Islet of Langerhans (tissue), 1 donor: ENCODE results near the gene GPNMB.

Experiments
- FAIRE-seq: peaks from one replicate; lab custom pipeline; 2011; peaks lifted over from hg19 to GRCh38; lab: Jason Lieb, UNC

Gene GPNMB

DNA sequence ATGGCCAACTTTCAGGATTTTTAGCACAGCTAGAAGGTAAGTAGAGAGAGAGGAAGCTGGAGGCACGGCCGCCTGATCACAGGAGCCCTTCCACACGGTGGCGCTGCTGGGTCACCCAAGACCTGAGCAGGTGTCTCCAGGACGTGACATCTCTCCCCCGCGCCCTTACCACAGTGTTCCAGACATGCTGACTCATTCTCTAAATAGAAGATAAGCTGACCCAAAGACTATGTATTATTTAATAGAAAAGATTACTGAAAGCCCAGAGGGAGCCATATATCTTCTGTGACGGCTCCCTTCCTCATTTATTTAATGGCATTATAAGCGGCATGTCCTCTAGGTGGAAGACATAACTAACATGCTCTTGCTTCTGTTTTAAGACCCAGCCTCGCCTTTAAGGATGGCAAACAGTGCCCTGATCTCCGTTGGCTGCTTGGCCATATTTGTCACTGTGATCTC, 26.6 kb downstream of the GPNMB start:
- FAIRE-seq = peak; percentile 79

DNA sequence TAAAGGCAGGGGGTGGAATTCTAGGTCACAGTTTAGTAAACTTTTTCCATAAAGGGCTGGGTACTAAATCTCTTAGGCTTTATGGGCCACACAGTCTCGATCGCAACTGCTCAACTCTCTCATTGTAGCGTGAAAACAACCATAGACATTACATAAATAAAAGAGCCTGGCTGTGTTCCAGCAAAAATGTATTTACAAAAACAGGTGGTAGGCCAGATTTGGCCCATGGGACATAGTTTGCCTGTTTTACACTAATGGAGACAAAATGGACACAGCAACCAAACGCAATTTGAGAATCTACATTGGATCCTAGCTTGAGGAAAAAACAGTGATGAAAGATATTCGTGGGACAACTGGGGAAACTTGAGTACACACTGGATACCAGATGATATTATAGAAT, 29.3 kb downstream of the GPNMB start:
- no peak for FAIRE-seq

DNA sequence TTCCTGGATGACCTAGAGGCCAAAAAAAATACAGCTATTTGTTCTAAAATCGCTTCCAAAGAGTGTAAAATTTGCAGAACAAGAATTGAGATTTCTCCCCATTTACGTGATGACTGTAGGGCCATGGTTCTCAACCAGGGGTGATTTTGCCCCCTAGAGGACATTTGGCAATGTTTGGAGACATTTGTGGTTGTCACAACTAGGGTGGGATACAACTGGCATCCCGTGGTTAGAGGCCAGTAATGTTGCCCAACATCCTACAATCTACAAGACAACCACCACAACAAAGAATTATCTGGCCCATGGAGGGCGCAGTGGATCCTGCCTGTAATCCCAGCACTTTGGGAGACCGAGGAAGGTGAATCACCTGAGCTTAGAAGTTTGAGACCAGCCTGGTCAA, 29.8 kb downstream of the GPNMB start:
- FAIRE-seq = no peak

DNA sequence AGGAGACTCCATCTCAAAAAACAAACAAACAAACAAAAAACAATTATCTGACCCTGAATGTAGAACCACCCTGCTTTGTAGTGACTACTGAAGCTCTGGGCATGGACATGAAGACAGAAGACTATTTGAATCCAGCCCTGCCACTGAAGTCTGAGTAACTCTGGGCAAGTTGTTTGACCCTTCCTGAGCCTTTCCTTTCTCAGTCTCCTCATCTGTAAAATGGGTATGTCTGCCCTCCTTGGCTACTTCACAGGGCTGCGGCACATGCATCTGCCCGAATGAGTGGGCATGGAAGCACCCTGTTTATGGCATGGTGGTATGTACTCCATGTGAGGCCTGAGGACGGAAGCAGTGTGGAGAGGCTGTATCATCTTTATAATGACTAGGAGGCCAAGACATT, 30.4 kb downstream of the GPNMB start:
- FAIRE-seq = no peak

DNA sequence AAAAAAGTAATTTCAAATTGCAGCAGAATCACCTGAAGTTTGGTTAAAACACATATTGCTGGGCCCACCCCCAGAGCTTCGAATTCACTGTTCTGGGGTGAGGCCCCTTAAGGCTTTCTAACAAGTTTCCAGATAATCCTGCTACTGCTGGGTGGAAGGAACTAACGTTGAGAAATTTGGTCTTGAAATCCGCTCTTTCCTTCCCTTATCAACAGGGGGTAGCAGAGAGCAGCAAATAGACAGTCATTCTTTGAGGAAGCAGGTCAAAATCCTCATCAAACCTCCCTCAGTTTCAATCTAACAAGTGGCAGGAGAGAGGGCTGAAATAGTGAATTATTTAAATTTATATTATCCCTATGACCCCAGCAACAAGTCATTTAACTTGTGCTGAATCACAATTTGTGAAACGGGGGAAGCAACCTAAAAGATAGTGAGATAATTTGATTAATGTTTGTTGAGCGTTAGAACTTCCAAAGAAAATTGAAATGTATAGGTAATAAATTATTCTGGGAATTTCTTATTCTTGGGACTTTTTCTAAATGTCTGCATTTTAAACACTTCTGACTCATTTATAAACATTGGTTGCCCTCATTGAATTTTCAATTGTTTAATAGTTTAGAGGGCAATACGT, 30.9 kb downstream of the GPNMB start:
- FAIRE-seq = peak; percentile 91

DNA sequence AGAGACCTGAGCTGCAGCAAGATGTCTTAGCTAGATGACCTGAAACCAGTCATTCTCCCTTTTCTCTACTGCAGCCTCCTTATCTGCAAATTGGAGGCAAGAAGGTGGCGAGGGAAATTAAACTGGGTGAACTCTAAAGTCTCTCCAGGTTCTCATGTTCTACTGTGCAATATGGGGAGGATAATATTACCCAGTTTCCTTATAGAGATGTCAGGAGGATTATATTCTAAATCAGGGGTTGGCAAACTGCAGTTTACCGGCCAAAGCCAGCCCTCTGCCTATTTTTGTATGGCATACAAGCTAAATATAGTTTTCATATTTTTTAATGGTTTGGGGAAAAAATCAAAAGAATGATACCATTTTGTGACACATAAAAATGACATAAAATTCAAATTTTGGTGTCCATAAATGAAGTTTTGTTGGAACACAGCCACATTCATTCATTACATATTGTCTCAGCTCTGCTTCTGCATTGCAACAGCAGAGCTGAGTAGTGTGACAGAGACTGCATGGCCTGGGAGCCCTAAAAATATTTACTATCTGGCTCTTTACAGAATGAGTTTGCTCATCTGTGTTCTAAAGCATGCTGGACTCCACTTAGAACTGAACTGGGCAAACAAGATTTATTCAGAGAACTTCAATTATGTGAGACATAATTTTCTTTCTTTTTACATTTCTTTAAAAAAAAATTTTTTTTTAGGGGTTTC, 33.4 kb downstream of the GPNMB start:
- no peak for FAIRE-seq

DNA sequence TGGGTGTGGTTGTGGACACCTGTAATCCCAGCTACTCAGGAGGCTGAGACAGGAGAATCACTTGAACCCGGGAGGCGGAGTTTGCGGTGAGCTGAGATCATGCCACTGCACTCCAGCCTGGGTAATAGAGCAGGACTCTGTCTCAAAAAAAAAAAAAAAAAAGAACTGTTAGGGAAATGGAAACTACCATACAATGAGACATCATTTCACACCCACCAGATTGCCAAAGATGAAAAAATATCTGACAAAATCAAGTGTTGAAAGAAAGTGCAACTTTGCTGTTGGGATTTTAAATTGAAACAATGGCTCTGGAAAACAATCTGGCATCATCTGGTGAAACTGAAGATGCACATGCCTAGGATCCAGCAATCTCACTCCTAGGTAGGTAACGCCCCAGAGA, 36.5 kb downstream of the GPNMB start:
- FAIRE-seq = no peak

DNA sequence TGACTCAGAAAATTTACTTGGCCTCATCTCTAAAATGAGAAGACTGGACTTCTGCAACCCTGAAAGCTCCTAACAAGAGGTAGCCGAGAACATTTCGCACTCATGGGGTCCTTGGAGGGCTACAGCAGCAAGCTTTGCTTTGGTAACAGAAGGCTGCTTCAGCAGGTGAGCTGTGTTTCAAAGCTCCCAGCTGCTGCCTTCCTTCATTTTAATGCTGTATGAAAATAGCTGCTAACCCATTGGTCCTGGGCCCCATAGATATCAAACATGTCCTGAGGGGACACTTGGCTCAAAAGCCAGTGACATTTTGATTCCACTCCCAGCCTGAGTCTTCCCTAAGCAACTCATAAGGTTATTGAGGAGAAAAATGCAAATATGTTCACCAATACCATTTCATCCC, 38.3 kb downstream of the GPNMB start:
- no peak for FAIRE-seq

DNA sequence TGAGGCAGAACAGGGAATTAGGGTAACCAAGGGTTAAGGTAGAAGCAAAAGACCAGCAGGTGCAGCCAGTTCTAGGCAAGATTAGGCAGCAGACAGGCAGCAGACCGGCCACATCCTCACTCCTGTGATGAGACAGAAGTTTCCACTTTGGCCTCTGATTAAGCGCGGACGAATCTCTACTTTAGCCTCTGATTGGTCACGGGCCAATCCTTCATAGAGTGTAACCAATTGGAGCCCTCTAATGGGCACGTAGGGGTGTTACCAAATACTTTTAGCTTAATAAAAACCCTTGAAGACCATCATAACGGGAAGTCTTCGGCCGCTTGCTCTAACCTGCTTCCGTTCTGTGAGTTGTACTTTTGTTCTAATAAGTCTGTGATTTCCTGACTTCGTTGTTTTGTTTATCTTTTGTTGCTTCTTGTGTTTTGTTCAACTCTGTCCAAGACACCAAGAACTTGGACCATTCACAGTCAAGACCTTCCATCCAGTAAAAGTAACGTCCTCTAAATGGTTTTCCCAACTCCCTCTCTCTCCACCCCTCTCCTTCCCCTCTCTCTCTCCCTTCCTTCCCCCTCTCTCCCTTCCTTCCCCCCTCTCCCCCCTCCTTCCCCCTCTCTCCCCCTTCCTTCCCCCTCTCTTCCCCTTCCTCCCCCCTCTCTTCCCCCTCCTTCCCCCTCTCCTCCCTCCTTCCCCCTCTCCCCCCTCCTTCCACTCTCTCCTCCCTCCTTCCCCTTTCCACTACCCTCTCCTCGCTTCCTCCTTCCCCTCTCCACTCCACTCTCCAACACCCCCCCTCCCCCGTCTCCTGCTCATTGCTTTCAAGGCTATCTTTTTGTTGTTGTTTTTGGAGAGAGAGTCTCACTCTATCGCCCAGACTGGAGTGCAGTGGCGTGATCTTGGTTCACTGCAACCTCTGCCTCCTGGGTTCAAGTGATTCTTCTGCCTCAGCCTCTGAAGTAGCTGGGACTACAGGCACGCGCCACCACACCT, 39.4 kb downstream of the GPNMB start:
- no peak for FAIRE-seq

DNA sequence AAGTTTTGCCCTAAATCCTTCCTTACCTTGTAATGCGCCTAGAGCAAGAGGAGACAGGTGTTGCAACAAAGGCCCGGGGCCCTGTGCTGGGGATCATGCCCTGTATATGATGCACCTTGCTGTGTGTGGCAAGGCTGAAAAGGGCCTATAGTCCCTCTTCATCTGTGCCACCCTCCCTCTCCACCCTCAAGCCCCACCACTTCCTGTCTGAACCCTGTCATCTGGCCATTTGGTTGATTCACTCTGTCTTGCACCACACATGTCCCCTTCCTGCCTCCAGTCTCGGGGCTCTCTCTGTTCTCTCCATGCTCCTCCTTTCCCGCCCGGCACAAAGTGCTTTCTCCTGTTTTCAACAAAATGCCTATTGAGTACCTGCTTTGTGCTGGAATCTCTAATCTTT, 41.0 kb downstream of the GPNMB start:
- no peak for FAIRE-seq

DNA sequence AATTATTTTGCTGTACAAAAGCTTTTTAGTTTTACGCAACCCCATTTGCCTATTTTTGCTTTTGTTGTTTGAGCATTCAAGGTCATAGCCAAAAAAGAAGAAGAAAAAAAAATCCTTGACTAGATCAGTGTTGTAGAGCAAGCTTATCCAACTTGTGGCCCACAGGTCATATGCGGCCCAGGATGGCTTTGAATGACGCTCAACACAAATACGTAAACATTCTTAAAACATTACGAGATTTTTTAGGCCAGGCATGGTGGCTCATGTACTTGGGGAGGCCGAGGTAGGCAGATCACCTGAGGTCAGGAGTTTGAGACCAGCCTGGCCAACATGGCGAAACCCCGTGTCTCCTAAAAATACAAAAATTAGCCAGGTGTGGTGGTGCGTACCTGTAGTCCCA, 44.4 kb downstream of the GPNMB start:
- no peak for FAIRE-seq

DNA sequence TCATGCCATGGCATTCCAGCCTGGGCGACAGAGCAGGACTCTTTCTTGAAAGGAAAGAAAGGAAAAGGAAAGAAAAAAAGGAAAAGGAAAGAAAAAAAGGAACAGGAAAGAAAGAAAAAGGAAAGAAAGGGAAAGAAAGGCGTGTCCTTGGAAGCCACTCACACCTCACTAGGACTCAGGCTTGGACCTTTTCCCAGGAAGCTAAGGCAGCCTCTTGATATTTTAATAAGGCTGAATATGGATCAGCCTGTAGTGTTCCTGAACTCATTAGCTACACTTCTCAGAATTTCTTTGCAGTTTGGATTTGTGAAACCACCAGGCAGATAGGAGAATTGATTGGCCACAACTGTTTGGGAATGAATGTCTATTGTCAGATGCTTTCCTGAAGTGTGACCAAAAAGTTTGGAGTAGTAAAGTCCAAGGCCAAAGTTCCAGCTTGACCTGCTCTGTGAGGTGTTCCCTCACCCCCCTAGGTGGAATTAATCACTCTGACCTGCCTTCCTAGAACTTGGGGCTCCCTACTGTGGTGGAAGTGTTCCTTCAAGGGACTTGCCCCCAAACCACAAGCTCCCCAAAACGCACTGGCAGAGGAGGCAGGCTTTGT, 45.5 kb downstream of the GPNMB start:
- FAIRE-seq = no peak

DNA sequence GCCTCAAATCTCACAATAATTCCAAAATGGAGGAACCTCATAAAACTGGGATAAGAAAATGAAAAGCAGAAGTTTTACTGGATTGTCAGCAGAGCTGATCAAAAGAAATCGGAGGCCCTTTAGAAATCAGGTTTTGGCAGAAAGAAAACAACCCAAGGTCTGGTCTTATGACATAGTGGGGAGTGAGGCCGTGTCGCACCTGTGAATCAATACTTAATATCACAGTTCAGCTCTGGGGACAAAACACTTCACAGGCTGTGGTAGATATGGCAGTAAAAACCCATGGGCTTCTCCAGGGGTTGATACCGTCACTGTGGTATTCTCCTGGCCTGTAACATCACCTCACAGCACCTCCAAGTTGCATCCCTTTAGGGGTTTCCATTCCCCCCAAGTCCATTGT, 46.0 kb downstream of the GPNMB start:
- no peak for FAIRE-seq

DNA sequence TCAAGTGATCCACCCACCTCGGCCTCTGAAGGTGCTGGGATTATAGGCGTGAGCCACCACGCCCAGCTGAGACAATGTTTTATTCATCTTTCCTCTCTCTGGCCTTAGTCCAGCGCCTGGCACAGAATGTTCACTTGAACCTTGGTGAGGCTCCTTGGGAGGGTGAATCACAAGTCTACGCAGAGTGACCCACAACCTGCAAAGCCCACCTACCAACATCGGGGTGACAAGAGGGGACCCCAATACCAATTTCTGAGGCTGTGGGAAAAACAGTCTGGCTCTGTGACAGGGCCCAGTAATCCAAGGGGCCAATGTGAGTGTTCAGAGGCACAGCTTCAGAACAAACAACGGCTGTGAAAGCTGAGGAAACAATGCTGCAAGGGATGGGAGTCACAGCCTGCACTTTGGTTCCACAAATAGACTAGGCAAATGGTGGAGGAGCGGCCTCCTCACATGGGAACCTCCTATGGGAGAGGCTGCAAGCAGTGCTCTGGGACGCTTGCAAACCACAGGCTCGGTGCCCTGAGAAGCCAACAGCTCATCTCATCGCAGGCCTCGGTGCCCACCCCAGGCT, 47.0 kb downstream of the GPNMB start:
- FAIRE-seq = no peak

DNA sequence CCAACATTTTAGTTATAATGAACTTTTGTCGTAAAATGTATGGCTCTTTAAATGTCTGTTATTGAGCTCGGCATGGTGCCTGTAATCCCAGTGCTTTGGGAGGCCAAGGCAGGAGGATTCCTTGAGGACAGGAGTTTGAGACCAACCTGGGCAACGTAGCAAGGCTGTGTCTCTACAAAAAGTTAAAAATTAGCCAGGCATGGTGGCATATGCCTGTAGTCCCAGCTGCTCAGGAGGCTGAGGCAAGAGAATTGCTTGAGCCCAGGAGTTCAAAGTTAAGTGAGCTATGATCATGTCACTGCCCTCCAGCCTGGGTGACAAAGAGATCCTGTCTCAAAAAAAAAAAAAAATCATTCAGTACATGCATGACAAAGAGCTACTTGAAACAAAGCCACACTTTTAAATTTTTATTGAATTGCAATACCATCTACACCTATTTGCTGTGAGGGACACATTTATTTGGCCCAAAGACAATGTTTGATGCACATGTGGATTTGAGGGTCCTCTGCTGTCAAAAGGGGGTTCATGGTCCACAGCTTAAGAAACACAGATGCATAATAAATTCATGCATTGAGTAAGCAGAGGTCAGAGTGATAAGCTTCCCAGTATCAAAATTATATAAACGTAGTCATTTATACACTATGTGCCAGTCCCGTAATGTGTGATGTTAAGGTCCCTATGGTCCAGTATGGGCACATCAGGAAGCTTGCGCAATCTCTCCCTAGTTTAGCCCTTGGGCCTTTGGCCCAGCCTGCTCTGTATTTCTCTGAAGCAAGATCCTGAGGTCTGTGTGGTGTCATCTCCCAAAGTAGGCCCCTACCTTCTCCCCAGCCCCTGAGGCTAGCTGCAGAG, 48.2 kb downstream of the GPNMB start:
- FAIRE-seq = no peak

DNA sequence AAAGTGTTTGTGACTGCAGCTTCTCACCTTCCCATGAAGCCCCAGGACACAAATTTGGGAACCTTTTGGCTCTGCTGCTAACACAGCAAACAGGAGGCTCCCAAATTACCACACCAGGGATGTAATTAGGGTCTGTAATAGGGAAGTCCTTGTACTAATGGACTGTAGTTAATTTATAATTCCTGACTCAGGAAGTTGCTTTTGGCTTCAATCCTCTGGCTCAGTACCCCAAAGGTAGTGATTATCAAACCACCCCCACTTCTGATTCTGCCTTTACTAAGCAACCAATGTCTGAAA, 48.8 kb downstream of the GPNMB start:
- no peak for FAIRE-seq

DNA sequence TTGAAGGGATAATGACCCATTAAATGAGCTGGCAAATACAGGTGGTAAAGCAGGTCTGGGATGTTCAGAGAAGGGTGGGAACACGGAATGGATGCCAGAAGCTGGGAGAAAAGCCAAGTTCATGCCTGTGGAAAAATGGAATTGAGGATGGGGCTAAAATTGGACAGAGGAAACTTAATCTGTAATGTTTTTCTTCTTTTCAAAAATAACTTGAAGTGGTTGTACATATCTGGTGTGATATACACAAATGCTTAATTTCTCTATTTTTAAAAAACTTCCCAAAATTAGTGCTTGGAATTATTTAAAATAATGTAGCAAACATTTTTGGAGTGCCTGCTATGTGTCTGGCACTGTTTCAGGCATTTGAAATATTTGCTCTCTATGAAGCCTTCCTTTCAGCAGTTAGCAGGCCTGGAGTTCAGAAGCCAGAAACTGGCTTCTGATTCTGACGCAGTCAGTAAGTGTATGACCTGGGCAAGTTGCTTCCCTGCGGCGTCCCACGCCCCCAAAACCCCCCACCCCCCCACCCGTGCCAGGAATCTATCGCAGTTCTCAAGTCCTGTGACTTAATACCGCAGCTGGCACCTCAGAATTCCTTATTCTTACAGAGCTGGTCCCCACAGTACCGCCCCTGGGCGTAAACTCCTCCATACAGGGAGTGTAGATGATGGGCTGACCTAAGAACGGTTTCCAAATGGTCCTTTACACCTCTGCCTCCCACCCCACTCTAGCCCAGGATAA, 51.7 kb downstream of the GPNMB start:
- no peak for FAIRE-seq

DNA sequence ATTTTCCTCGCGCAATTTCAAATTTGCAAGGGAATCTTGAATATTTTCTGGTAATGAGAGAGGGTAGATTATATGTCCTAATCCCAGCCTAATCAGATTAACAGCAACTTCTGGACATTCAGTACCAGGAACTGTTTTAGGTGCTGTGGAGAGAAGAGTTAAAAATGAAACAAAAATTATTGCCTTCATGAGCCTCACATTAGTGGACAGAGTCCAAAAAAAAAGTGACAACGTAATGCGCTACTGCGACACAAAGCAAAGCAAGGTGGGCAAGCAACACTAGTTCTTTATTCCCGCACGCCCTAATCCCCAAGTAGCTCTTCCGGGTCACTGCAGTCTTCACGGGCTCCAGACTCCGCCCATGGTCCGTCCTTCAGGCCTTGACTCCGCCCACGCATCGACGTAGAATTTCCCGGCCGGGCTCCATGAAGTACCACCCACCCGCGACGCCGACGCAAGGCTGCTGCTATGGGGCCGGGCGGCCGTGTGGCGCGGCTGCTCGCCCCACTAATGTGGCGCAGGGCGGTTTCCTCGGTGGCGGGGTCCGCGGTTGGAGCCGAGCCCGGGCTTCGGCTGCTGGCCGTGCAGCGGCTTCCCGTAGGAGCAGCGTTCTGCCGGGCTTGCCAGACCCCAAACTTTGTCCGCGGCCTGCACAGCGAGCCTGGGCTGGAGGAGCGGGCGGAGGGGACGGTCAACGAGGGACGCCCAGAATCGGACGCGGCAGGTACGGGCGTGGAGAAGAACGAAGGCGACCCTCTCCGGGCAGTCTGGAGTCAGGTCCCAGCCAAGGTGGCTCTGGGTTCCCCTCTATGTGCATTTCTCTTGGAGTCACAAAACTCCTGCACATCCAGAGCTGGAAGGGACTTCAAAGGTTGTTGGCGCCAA, 52.6 kb downstream of the GPNMB start, which contains the start of gene MALSU1:
TSS of gene MALSU1 (plus strand) at position 455 of the 885 bp plus-strand sequence. CDS start at position 469, 14 bp downstream.
- FAIRE-seq = peak; percentile 81

DNA sequence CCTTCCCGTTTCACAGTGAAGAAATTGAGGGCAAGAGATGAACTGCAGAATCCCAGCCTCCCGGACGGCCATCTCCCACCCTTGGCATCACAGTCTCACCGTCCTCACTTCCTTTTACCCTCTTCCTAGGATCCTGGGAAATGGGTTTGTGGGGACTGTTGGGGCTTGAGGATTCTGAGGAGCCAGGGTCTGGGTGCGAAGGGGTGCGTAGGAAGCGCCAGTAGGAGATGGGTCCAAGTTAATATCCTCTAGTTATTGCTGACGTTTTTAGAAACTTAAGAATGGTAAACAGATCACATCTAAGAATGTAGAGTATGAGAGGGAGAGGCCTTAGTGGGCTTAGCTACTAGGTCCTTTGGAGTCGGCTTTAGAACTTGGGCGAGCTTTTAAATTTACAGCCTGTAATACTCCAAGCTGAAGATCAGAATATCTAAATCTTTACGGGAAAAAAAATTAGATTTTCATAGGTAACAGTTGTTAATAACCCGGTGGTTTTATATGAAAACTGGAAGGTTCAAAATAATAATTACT, 53.3 kb downstream of the GPNMB start:
- no peak for FAIRE-seq
